ENCODE data around the gene MIXL1.
"Not testable (repeated sequence)": the region's sequence is repeated elsewhere in the genome, so short reads cannot be mapped to it uniquely, and the experiment has no call there.

Gene MIXL1

GRCh38 chr1:226220473-226221189 lies 2.8 kb upstream of the MIXL1 start:
- Histone ChIP-seq H3K4me1 (ENCODE audit: control insufficient read depth, insufficient read depth, low read length) (no peaks in the 10 kb centered on the region), H3K27me3 (ENCODE audit: control insufficient read depth, insufficient read depth, low read length) (peaks cover 2% of the 10 kb centered on the region), H3K27ac (ENCODE audit: low read depth, low read length) (no peak overlapping the region), H3K4me3 (ENCODE audit: low read length) (no peak overlapping the region), H3K36me3 (ENCODE audit: control insufficient read depth, insufficient read depth, low read length) (no peaks in the 10 kb centered on the region), H3K9ac (ENCODE audit: low read length) (no peak overlapping the region)

GRCh38 chr1:226222686-226223085 lies 778 bp upstream of the MIXL1 start:
- H3K27ac ChIP-seq (ENCODE audit: low read depth, low read length), result no peak overlapping the region
- H3K4me3 ChIP-seq (ENCODE audit: low read length), result no peak overlapping the region
- H3K9ac ChIP-seq (ENCODE audit: low read length), result no peak overlapping the region
- no peaks in the 10 kb centered on the region for H3K4me1 ChIP-seq (ENCODE audit: control insufficient read depth, insufficient read depth, low read length)
- H3K27me3 ChIP-seq (ENCODE audit: control insufficient read depth, insufficient read depth, low read length), result peaks cover 2% of the 10 kb centered on the region
- H3K36me3 ChIP-seq (ENCODE audit: control insufficient read depth, insufficient read depth, low read length), result no peaks in the 10 kb centered on the region

- Histone ChIP-seq H3K27me3 (ENCODE audit: control insufficient read depth, insufficient read depth, low read length) (peaks cover 2% of the 10 kb centered on the region), H3K36me3 (ENCODE audit: control insufficient read depth, insufficient read depth, low read length) (no peaks in the 10 kb centered on the region), H3K9ac (ENCODE audit: low read length) (no peak overlapping the region), H3K4me1 (ENCODE audit: control insufficient read depth, insufficient read depth, low read length) (no peaks in the 10 kb centered on the region), H3K27ac (ENCODE audit: low read depth, low read length) (no peak overlapping the region), H3K4me3 (ENCODE audit: low read length) (peak overlapping the region; percentile 55)
Measured at GRCh38 chr1:226223786-226224244, 351 bp downstream of the MIXL1 start.

- Histone ChIP-seq H3K36me3 (ENCODE audit: control insufficient read depth, insufficient read depth, low read length) (no peaks in the 10 kb centered on the region), H3K9ac (ENCODE audit: low read length) (no peak overlapping the region), H3K27ac (ENCODE audit: low read depth, low read length) (no peak overlapping the region), H3K4me3 (ENCODE audit: low read length) (no peak overlapping the region), H3K27me3 (ENCODE audit: control insufficient read depth, insufficient read depth, low read length) (peaks cover 2% of the 10 kb centered on the region), H3K4me1 (ENCODE audit: control insufficient read depth, insufficient read depth, low read length) (no peaks in the 10 kb centered on the region)
Measured at GRCh38 chr1:226226601-226227000, 3.1 kb downstream of the MIXL1 start.

GRCh38 chr1:226233293-226233692 lies 9.8 kb downstream of the MIXL1 start:
- no peaks in the 10 kb centered on the region for H3K27me3 ChIP-seq (ENCODE audit: control insufficient read depth, insufficient read depth, low read length)
- H3K4me1 ChIP-seq (ENCODE audit: control insufficient read depth, insufficient read depth, low read length), result no peaks in the 10 kb centered on the region
- H3K27ac ChIP-seq (ENCODE audit: low read depth, low read length), result no peak overlapping the region
- no peak overlapping the region for H3K4me3 ChIP-seq (ENCODE audit: low read length)
- H3K36me3 ChIP-seq (ENCODE audit: control insufficient read depth, insufficient read depth, low read length), result no peaks in the 10 kb centered on the region
- H3K9ac ChIP-seq (ENCODE audit: low read length), result no peak overlapping the region

GRCh38 chr1:226233806-226234205 lies 10.3 kb downstream of the MIXL1 start:
- Histone ChIP-seq H3K4me1 (ENCODE audit: control insufficient read depth, insufficient read depth, low read length) (no peaks in the 10 kb centered on the region), H3K9ac (ENCODE audit: low read length) (no peak overlapping the region), H3K27ac (ENCODE audit: low read depth, low read length) (no peak overlapping the region), H3K4me3 (ENCODE audit: low read length) (no peak overlapping the region), H3K36me3 (ENCODE audit: control insufficient read depth, insufficient read depth, low read length) (no peaks in the 10 kb centered on the region), H3K27me3 (ENCODE audit: control insufficient read depth, insufficient read depth, low read length) (no peaks in the 10 kb centered on the region)

GRCh38 chr1:226236826-226237225 lies 13.4 kb downstream of the MIXL1 start:
- no peak overlapping the region for H3K4me3 ChIP-seq (ENCODE audit: low read length)
- no peak overlapping the region for H3K27ac ChIP-seq (ENCODE audit: low read depth, low read length)
- no peaks in the 10 kb centered on the region for H3K27me3 ChIP-seq (ENCODE audit: control insufficient read depth, insufficient read depth, low read length)
- no peaks in the 10 kb centered on the region for H3K36me3 ChIP-seq (ENCODE audit: control insufficient read depth, insufficient read depth, low read length)
- H3K4me1 ChIP-seq (ENCODE audit: control insufficient read depth, insufficient read depth, low read length), result no peaks in the 10 kb centered on the region
- H3K9ac ChIP-seq (ENCODE audit: low read length), result no peak overlapping the region

- H3K27me3 ChIP-seq (ENCODE audit: control insufficient read depth, insufficient read depth, low read length), result no peaks in the 10 kb centered on the region
- H3K36me3 ChIP-seq (ENCODE audit: control insufficient read depth, insufficient read depth, low read length), result no peaks in the 10 kb centered on the region
- H3K4me1 ChIP-seq (ENCODE audit: control insufficient read depth, insufficient read depth, low read length), result no peaks in the 10 kb centered on the region
- H3K27ac ChIP-seq (ENCODE audit: low read depth, low read length), result no peak overlapping the region
- no peak overlapping the region for H3K4me3 ChIP-seq (ENCODE audit: low read length)
- no peak overlapping the region for H3K9ac ChIP-seq (ENCODE audit: low read length)
Measured at GRCh38 chr1:226239421-226239820, 16.0 kb downstream of the MIXL1 start.

- no peak overlapping the region for H3K4me3 ChIP-seq (ENCODE audit: low read length)
- H3K4me1 ChIP-seq (ENCODE audit: control insufficient read depth, insufficient read depth, low read length), result no peaks in the 10 kb centered on the region
- no peak overlapping the region for H3K9ac ChIP-seq (ENCODE audit: low read length)
- no peak overlapping the region for H3K27ac ChIP-seq (ENCODE audit: low read depth, low read length)
- no peaks in the 10 kb centered on the region for H3K36me3 ChIP-seq (ENCODE audit: control insufficient read depth, insufficient read depth, low read length)
- H3K27me3 ChIP-seq (ENCODE audit: control insufficient read depth, insufficient read depth, low read length), result no peaks in the 10 kb centered on the region
Measured at GRCh38 chr1:226248091-226248490, 24.6 kb downstream of the MIXL1 start.

GRCh38 chr1:226248796-226249195 lies 25.3 kb downstream of the MIXL1 start:
- Histone ChIP-seq H3K27me3 (ENCODE audit: control insufficient read depth, insufficient read depth, low read length) (no peaks in the 10 kb centered on the region), H3K4me1 (ENCODE audit: control insufficient read depth, insufficient read depth, low read length) (no peaks in the 10 kb centered on the region), H3K36me3 (ENCODE audit: control insufficient read depth, insufficient read depth, low read length) (no peaks in the 10 kb centered on the region)

GRCh38 chr1:226250511-226250910 lies 27.0 kb downstream of the MIXL1 start:
- no peak overlapping the region for H3K27ac ChIP-seq (ENCODE audit: low read depth, low read length)
- H3K9ac ChIP-seq (ENCODE audit: low read length), result no peak overlapping the region
- no peaks in the 10 kb centered on the region for H3K4me1 ChIP-seq (ENCODE audit: control insufficient read depth, insufficient read depth, low read length)
- no peak overlapping the region for H3K4me3 ChIP-seq (ENCODE audit: low read length)
- H3K27me3 ChIP-seq (ENCODE audit: control insufficient read depth, insufficient read depth, low read length), result no peaks in the 10 kb centered on the region
- H3K36me3 ChIP-seq (ENCODE audit: control insufficient read depth, insufficient read depth, low read length), result no peaks in the 10 kb centered on the region

More at GRCh38 chr1:226248796-226249195, 25.3 kb downstream of the MIXL1 start:
- no peak overlapping the region for H3K27ac ChIP-seq (ENCODE audit: low read depth, low read length)
- H3K9ac ChIP-seq (ENCODE audit: low read length), result no peak overlapping the region
- H3K4me3 ChIP-seq (ENCODE audit: low read length), result no peak overlapping the region

GRCh38 chr1:226252841-226253240 lies 29.4 kb downstream of the MIXL1 start:
- not testable (repeated sequence) for H3K9ac ChIP-seq (ENCODE audit: low read length); H3K36me3 ChIP-seq (ENCODE audit: control insufficient read depth, insufficient read depth, low read length); H3K27me3 ChIP-seq (ENCODE audit: control insufficient read depth, insufficient read depth, low read length); H3K4me1 ChIP-seq (ENCODE audit: control insufficient read depth, insufficient read depth, low read length); H3K4me3 ChIP-seq (ENCODE audit: low read length); H3K27ac ChIP-seq (ENCODE audit: low read depth, low read length)

- Histone ChIP-seq H3K9ac (ENCODE audit: low read length) (no peak overlapping the region), H3K36me3 (ENCODE audit: control insufficient read depth, insufficient read depth, low read length) (no peaks in the 10 kb centered on the region), H3K27me3 (ENCODE audit: control insufficient read depth, insufficient read depth, low read length) (no peaks in the 10 kb centered on the region), H3K27ac (ENCODE audit: low read depth, low read length) (no peak overlapping the region), H3K4me3 (ENCODE audit: low read length) (no peak overlapping the region), H3K4me1 (ENCODE audit: control insufficient read depth, insufficient read depth, low read length) (no peaks in the 10 kb centered on the region)
Measured at GRCh38 chr1:226253933-226254332, 30.5 kb downstream of the MIXL1 start.
